IPS DF 4.7 (cell line): ENCODE results near the gene DNTT.

Source experiments
- DNase-seq: peaks from one replicate; pipeline ENCODE4 v3.0.0-alpha.2; 2013; ENCODE audit warnings: low spot score; ENCODE audit errors: extremely low read depth

The DNTT gene

DNA sequence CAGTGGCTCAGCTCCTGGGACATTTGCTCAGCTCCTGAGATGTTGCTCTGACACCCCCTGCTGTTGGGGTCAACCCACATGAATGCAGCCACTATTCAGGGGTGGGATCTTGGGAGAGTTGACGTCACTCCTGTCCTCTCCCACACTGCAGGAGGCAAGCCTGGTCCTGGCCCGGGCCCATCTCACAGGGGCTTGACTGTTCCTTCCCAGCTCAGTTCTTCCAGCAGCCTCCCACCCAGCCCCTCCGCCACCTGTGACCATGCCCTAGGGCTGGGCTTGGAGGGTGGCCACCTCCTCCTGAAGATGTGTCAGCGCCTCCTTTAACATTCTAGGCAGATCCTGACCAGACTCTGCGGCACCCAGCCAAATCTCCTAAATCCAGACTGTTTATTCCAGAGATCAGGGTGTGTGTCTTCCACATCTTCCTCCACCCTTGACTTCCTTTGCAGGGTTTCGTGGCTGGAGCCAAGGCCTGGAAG, 73.6 kb downstream of the DNTT start:
- DNase-seq: no peak

DNA sequence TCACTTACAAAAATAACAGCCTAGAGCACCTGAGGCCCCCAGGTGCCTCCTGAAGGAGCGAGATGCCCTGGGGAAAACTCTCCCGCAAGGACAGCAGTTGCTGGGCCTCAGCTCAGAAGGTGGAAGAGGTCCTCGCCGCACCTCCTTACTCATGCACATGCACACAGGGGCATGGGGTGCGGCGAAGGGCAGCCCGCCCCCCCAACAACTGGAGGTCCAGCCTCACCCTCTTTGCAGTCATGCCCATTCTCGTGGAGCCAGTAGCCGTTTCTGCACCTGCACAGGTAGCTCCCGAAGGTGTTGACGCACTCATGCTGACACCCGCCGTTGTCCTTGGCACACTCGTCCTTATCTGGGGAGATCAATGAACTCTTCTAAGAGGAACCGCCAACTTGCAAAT, 74.5 kb downstream of the DNTT start:
- DNase-seq: no peak

DNA sequence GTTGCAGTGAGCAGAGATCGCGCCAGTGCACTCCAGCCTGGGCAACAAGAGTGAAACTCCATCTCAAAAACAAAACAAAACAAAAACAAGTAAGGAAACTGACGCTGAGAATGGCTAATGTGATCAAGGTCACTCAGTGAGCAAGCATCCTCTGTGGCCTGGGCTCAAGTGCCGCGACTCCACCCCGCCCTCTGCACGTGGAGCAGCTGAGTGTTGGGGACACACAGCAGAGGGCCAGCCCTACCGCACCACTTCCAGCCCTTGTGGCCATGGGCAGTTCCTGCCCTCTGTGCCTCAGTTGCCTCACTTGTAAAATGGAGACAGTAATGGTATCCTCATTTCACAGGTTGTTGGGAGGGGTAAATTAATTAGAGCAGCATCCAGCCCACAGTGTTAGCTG, 75.5 kb downstream of the DNTT start:
- DNase-seq: no peak

GRCh38 chr10:96380821-96381220, 76.6 kb downstream of the DNTT start:
- no peak for DNase-seq

GRCh38 chr10:96384506-96384905, 80.3 kb downstream of the DNTT start:
- no peak for DNase-seq

DNA sequence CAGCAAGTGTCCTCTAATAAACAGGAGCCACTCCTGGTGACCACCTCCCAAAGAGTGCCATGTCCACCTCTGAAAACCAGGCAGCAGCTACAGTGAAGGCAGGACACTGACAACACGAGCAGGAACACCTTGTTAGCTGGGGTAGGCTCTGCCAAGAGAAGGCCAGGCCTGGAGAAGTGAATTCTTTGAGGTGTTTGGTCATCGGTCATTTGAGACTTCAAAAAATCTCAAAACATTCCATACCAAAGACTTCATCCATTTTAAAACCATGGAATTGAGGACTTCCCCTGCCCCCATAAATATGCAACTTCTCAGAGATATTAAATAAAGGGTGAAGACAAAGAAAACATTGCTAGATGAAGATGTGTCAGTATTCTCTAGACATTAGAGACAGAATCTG, 82.9 kb downstream of the DNTT start:
- DNase-seq: no peak

DNA sequence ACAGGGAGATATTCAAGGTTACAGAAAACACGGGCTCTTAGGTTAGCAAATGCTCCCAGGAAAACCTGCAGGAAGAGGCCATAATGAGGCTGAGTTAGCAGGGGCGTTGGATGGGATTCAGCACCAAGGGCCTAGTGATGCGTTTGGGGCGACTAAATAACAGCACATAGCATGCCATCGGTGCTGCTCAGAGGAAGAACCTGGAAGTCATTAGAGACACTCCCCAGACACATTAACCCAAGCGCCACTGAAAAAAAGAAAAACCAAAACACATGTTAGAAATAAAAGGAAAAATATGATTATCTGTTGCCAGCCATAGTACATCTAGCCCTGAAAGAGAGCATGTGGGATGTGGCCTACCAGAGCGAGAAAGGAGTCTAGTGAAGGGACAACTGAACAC, 83.4 kb downstream of the DNTT start:
- DNase-seq: no peak
